ENCODE data around the gene DMBT1.

- TF ChIP-seq POLR2A (IDR thresholded peaks at IDR 0.05; ENCODE audit: low read depth, low read length) (no peak), POLR2AphosphoS5 (IDR thresholded peaks at IDR 0.05; ENCODE audit: low read depth, low read length) (no peak), TAF1 (IDR thresholded peaks at IDR 0.05; ENCODE audit: borderline replicate concordance, low read depth, low read length) (no peak)
Measured at GRCh38 chr10:122544493-122544892, 16.1 kb upstream of the DMBT1 start.
